Lung (tissue), 12 donors: ENCODE results near the gene HOXB9. TPM values are rescaled to one million over a fixed set of nuclear protein-coding genes. Genes with fewer than 3 reads are reported as not detected.

Experiments used
- ATAC-seq: fragments of 200-7000 bp; cut with Tn5 transposase; one replicate; pipeline ENCODE4 v1.9.1; 2020; ENCODE audit warnings: moderate number of reproducible peaks; ENCODE audit not compliant: insufficient read depth, low FRiP score
- DNase-seq, 3 donors: peaks; one replicate each; pipeline ENCODE4 v3.0.0-alpha.2; 2013 to 2017
- H3K27ac ChIP-seq, 2 donors: one replicate each; pipeline ENCODE4 v1.5.1; 2013; ENCODE audit warnings: mild to moderate bottlenecking in 2 of 2, moderate library complexity in 2 of 2, control low read depth in 1 of 2, inconsistent platforms in 1 of 2, low read depth in 1 of 2, low read length in 1 of 2
- H3K27me3 ChIP-seq, 3 donors: one replicate each; pipeline ENCODE4 v1.5.1; 2013; ENCODE audit warnings: low read length in 2 of 3; ENCODE audit not compliant: control insufficient read depth in 3 of 3, insufficient read depth in 3 of 3
- H3K36me3 ChIP-seq, 4 donors: one replicate each; pipeline ENCODE4 v1.5.1; 2013; ENCODE audit warnings: low read length in 4 of 4, mild to moderate bottlenecking in 1 of 4, moderate library complexity in 1 of 4; ENCODE audit not compliant: control insufficient read depth in 4 of 4, insufficient read depth in 4 of 4
- H3K4me1 ChIP-seq, 5 donors: one replicate each; pipeline ENCODE4 v1.5.1; 2013; ENCODE audit warnings: low read length in 5 of 5, mild to moderate bottlenecking in 2 of 5, moderate library complexity in 1 of 5; ENCODE audit not compliant: control insufficient read depth in 5 of 5, insufficient read depth in 5 of 5
- H3K4me3 ChIP-seq: one replicate; pipeline ENCODE4 v1.5.1; 2013; ENCODE audit warnings: mild to moderate bottlenecking, control low read depth, moderate library complexity
- H3K9ac ChIP-seq, 2 donors: one replicate each; pipeline ENCODE4 v1.5.1; 2013; ENCODE audit warnings: low read length in 2 of 2, control low read depth in 1 of 2; ENCODE audit not compliant: insufficient read depth in 1 of 2
- H3K9me3 ChIP-seq, 4 donors: one replicate each; pipeline ENCODE4 v1.5.1; 2013; ENCODE audit warnings: low read length in 3 of 4, mild to moderate bottlenecking in 1 of 4, moderate library complexity in 1 of 4; ENCODE audit not compliant: control insufficient read depth in 4 of 4, insufficient read depth in 3 of 4
- CTCF ChIP-seq: IDR thresholded peaks from 2 replicates; pipeline ENCODE4 v1.5.1; 2012; ENCODE audit warnings: mild to moderate bottlenecking; ENCODE audit errors: control extremely low read depth, extremely low read depth
- WGBS, 2 donors: extraction: QIAGEN DNeasy Blood & Tissue Kit; methylation state at CpG; one replicate each; pipeline ENCODE4 v1.1.7; 2013; 5-methylcytosine and 5-hydroxymethylcytosine counted together
- polyA plus RNA-seq, 2 donors: library from polyadenylated mRNA; stranded (reverse); fragments of 200-250 nt; gene quantifications; one replicate each; pipeline ENCODE4 v1.2.1, GENCODE V29; 2013
- total RNA-seq, 2 donors: library from RNA; depleted of rRNA in 1 of 2; stranded (reverse); fragments of >200 nt in 1 of 2; gene quantifications; one replicate each; pipeline ENCODE4 v1.2.1, GENCODE V29; 2014 to 2021
- donor health status: control.
- donor health status: control.
- donor health status: Bipolar disorder and iron deficiency.
- donor health status: healthy.
- donor health status: DM: yes; HTN: yes; CAD: no.

Gene HOXB9
- total and polyA plus RNA-seq, 4 donors: 0.18 TPM; not detected in 3

DNA sequence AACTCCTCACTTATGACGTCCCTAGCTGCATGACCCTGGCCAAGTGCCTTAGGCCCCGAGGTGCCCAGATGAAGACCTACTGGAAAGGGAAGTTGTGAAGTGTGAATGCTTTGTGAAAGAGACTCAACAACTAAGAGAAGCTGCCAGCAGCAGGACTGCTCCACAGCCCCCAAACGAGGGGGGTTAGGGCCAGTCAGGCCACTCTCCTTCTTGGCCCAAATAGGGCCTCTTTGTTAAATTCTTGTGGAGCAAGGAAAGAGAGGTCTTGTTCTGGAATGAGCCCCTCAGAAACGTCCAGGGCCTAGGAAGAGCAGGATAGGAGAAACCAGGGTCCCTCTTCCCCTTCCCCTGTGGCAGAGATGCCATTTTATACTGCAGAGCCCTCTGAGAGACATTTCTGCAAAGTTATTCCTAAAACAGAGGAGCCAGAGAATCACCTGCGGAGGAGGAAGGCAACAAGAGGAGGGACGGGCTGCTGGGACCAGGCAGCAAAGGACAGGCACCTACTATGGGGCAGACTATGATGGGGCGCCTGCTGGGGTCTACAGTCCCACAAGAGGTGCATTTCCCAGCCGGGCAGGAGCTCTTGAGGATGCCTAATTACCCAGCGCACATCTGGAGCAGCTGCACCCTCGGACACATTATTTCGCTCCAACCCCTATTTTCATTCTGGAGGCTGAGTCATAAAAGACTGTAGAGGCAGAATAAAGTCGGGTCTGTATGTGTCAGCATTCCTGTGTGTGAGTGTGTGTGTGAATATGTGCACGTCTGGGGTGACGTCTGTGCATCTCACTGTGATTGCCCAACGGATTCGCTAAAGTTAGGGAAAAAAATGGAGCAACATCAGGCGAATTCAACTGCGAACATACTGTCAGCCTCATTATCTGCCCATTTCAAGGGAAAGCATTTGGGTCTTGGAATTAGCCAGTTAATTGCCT, 11.4 kb upstream of the HOXB9 start:
- Histone ChIP-seq H3K27ac (no peak overlapping the region), H3K9ac (no peak overlapping the region), H3K4me3 (no peak overlapping the region), H3K9me3 (peaks cover 0 to 7% (median 0%) of the 10 kb centered on the region in 4 donors), H3K27me3 (peaks cover 30 to 95% (median 95%) of the 10 kb centered on the region in 3 donors), H3K4me1 (no peaks in the 10 kb centered on the region), H3K36me3 (no peaks in the 10 kb centered on the region)
- TF ChIP-seq CTCF: no peak
- DNase-seq: no peak
- ATAC-seq: no peak
- WGBS, 2 donors: 38 to 63% methylated on average over 18 of the region's 18 CpGs

GRCh38 chr17:48636177-48637018, 10.2 kb upstream of the HOXB9 start:
- H3K27me3 ChIP-seq: peaks cover 30 to 96% (median 95%) of the 10 kb centered on the region in 3 donors
- no peaks in the 10 kb centered on the region for H3K36me3 ChIP-seq
- H3K4me3 ChIP-seq: no peak overlapping the region
- no peak overlapping the region for H3K9ac ChIP-seq
- H3K9me3 ChIP-seq: peaks cover 0 to 4% (median 0%) of the 10 kb centered on the region in 4 donors
- peak; percentile 88 to 93 (median 90) for DNase-seq
- WGBS, 2 donors: 6% methylated on average over 38 to 39 of the region's 39 CpGs
- peak; percentile 16 for TF ChIP-seq CTCF
- no peaks in the 10 kb centered on the region for H3K4me1 ChIP-seq
- ATAC-seq: no peak
- no peak overlapping the region for H3K27ac ChIP-seq

DNA sequence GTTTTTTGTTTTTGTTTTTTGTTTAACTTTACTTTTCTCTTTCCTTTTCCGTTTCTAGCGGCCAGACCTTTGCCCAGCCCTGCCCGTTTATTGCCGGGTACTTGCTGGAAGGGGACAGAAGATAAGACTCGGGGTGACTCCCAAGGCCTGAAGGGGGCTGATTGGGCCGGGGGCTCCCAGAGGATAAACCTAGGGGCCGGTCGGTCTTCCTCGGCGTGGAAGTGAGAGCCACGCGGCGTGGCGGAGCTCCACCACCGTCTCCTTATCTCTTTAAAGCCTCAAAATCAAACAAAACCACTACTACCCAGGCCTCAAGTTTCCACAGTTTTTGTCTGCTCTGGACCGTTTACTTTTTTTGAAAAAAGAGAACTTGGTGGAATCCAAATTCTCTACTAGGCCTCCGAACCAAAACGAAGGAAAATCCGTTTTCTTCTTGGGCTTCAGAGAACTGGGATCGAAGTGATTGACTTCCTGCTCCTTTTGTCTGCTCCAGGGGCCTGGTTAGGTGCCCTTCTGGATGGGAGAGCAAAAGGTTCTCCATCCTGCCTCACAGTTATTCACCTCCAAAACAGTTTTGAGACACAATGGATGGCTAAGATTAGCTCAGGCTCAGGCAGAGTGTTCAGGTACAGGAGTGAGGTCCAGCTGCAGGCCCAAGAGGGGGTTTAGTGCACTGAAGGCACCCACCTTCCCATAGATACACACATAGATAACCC, 8.5 kb upstream of the HOXB9 start:
- H3K4me3 ChIP-seq: no peak overlapping the region
- no peak for TF ChIP-seq CTCF
- H3K27ac ChIP-seq: no peak overlapping the region
- WGBS, 2 donors: 32 to 52% methylated on average over 20 of the region's 20 CpGs
- DNase-seq: no peak
- H3K27me3 ChIP-seq: peaks cover 24 to 96% (median 95%) of the 10 kb centered on the region in 3 donors
- H3K9ac ChIP-seq: no peak overlapping the region
- peaks cover 0 to 4% (median 0%) of the 10 kb centered on the region in 4 donors for H3K9me3 ChIP-seq
- no peaks in the 10 kb centered on the region for H3K4me1 ChIP-seq
- no peaks in the 10 kb centered on the region for H3K36me3 ChIP-seq
- ATAC-seq: no peak
